Common myeloid progenitor, CD34-positive (primary cell): Measurements from ENCODE around the gene PEX5.

Experiments used
- CTCF ChIA-PET: fragments of 350-600 bp; sonication (Branson Sonifier 250); formaldehyde crosslinking; loops from one replicate; lab custom pipeline; 2021; ENCODE audit warnings: antibody characterized with exemption; lab: Charles Lee
- POLR2A ChIA-PET: fragments of 350-600 bp; sonication (Branson Sonifier 250); formaldehyde crosslinking; loops from one replicate; lab custom pipeline; 2021; ENCODE audit warnings: antibody characterized with exemption; lab: Charles Lee
- DNase-seq, 3 donors: peaks; one replicate each; pipeline versions ENCODE4 v3.0.0 to v3.0.0-alpha.2; 2013
- H3K27ac ChIP-seq, 2 experiments: 1 replicate in 1 of 2; 2 replicates in 1 of 2; pipeline ENCODE4 v1.7.0; 2013; ENCODE audit warnings: inconsistent platforms in 2 of 2, low read length in 2 of 2, mild to moderate bottlenecking in 2 of 2, low read depth in 1 of 2, moderate library complexity in 1 of 2; ENCODE audit not compliant: severe bottlenecking in 2 of 2, insufficient read depth in 1 of 2, poor library complexity in 1 of 2
- H3K27me3 ChIP-seq, 5 experiments: replicated peaks in 2 of 5; 1 replicate in 3 of 5; 2 replicates in 2 of 5; pipeline versions ENCODE4 v1.6.1 to v1.7.0; 2013; ENCODE audit warnings: low read length in 4 of 5, mild to moderate bottlenecking in 2 of 5, moderate library complexity in 2 of 5, inconsistent platforms in 1 of 5; ENCODE audit not compliant: insufficient read depth in 5 of 5, control insufficient read depth in 4 of 5
- H3K36me3 ChIP-seq, 4 experiments: 1 replicate in 2 of 4; 2 replicates in 2 of 4; pipeline versions ENCODE4 v1.6.1 to v1.7.0; 2013; ENCODE audit warnings: low read length in 3 of 4, control low read depth in 1 of 4, mild to moderate bottlenecking in 1 of 4; ENCODE audit not compliant: control insufficient read depth in 4 of 4, insufficient read depth in 4 of 4
- H3K4me1 ChIP-seq, 4 experiments: 1 replicate in 3 of 4; 2 replicates in 1 of 4; pipeline versions ENCODE4 v1.6.1 to v1.7.1; 2013; ENCODE audit warnings: low read length in 3 of 4, mild to moderate bottlenecking in 3 of 4, control low read depth in 1 of 4, inconsistent platforms in 1 of 4, moderate library complexity in 1 of 4; ENCODE audit not compliant: control insufficient read depth in 4 of 4, insufficient read depth in 4 of 4; ENCODE audit errors: control extremely low read depth in 1 of 4
- H3K4me3 ChIP-seq, 7 experiments: 1 replicate in 4 of 7; 2 replicates in 3 of 7; pipeline versions ENCODE4 v1.5.1 to v1.7.0; 2013; ENCODE audit warnings: mild to moderate bottlenecking in 7 of 7, low read length in 6 of 7, moderate library complexity in 6 of 7, inconsistent platforms in 2 of 7, low read depth in 2 of 7, control low read depth in 1 of 7; ENCODE audit not compliant: insufficient read depth in 4 of 7, control insufficient read depth in 1 of 7; ENCODE audit errors: extremely low read depth in 1 of 7
- H3K9me3 ChIP-seq, 5 experiments: 1 replicate in 4 of 5; 2 replicates in 1 of 5; pipeline versions ENCODE4 v1.6.1 to v1.7.1; 2013; ENCODE audit warnings: low read length in 4 of 5, mild to moderate bottlenecking in 2 of 5, inconsistent platforms in 1 of 5, low read depth in 1 of 5, moderate library complexity in 1 of 5; ENCODE audit not compliant: control insufficient read depth in 4 of 5, insufficient read depth in 2 of 5; ENCODE audit errors: control extremely low read depth in 1 of 5
- WGBS: methylation state at CpG from one replicate; pipeline ENCODE4 v1.1.5; 2013; ENCODE audit not compliant: insufficient coverage; 5-methylcytosine and 5-hydroxymethylcytosine counted together

The PEX5 gene

GRCh38 chr12:7154042-7154441 lies 35.4 kb upstream of the PEX5 start:
- ChIA-PET POLR2A (no interaction called here), CTCF (interaction anchor here (0.6 to 7.1 kb wide), 5 partner anchors 8 to 753 kb away, joined by 3 to 49 read pairs (median 4); no protein-coding TSS in a partner anchor)
- H3K4me3 ChIP-seq, result no peak overlapping the region
- no peaks in the 10 kb centered on the region for H3K9me3 ChIP-seq
- DNase-seq, result no peak
- peaks cover 15 to 75% (median 59%) of the 10 kb centered on the region in 4 experiments for H3K36me3 ChIP-seq
- WGBS, result 100% methylated on average over 6 of the region's 6 CpGs
- H3K4me1 ChIP-seq, result no peaks in the 10 kb centered on the region
- no peak overlapping the region for H3K27ac ChIP-seq
- H3K27me3 ChIP-seq, result no peaks in the 10 kb centered on the region

GRCh38 chr12:7154901-7155470 lies 34.5 kb upstream of the PEX5 start:
- DNase-seq, result no peak
- Histone ChIP-seq H3K9me3 (no peaks in the 10 kb centered on the region), H3K4me3 (no peak overlapping the region), H3K4me1 (no peaks in the 10 kb centered on the region), H3K27me3 (no peaks in the 10 kb centered on the region), H3K36me3 (peaks cover 13 to 66% (median 51%) of the 10 kb centered on the region in 4 experiments), H3K27ac (no peak overlapping the region)
- 96% methylated on average over 10 of the region's 12 CpGs for WGBS
- CTCF ChIA-PET, result interaction anchor here (1.3 to 7.1 kb wide), 5 partner anchors 7 to 30 kb away, joined by 3 to 49 read pairs (median 5); no protein-coding TSS in a partner anchor
- POLR2A ChIA-PET, result interaction anchor here (0.5 kb wide), 1 partner anchor 38 kb away, joined by 3 read pairs; no protein-coding TSS in a partner anchor

DNA sequence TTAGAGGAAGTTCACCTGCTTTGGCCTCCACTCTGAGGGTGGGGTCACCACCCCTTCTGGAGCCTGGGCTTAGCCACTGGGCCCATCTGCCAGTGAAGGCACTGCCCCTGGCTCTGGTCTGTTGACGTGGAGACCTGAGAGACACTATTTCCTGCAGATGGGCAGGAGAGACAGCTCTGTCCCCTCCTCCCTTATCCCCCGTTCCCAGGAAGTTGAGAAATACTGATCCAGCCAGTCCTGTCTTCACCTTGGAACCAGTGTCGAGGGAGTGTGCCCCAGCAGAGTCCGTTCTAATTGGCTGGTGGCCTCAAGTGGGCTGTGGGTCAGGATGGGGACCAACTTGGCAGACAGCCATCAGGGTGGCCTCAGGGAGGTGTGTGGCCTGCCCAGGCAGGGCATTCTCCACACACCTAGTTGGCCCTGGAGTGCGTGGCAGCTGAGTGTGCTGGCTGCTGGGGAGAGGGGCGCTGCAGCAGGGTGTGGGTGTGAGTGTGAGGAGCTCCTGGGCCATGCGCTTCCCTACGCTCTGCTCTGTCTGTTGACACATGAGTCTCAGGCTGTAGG lies 33.9 kb upstream of the PEX5 start:
- H3K27ac ChIP-seq, result no peak overlapping the region
- H3K4me3 ChIP-seq, result no peak overlapping the region
- H3K9me3 ChIP-seq, result no peaks in the 10 kb centered on the region
- POLR2A ChIA-PET, result interaction anchor here (0.5 kb wide), 1 partner anchor 37 kb away, joined by 3 read pairs; no protein-coding TSS in a partner anchor
- H3K27me3 ChIP-seq, result no peaks in the 10 kb centered on the region
- peaks cover 9 to 60% (median 46%) of the 10 kb centered on the region in 4 experiments for H3K36me3 ChIP-seq
- no peaks in the 10 kb centered on the region for H3K4me1 ChIP-seq
- WGBS, result 99% methylated on average over 8 of the region's 8 CpGs
- DNase-seq, result no peak
- CTCF ChIA-PET, result interaction anchor here (1.3 to 7.1 kb wide), 4 partner anchors 7 to 31 kb away, joined by 3 to 49 read pairs (median 4); no protein-coding TSS in a partner anchor

- H3K36me3 ChIP-seq, result peaks cover 4 to 50% (median 37%) of the 10 kb centered on the region in 4 experiments
- POLR2A ChIA-PET, result no interaction called here
- WGBS, result 93% methylated on average over 14 of the region's 24 CpGs
- no peaks in the 10 kb centered on the region for H3K4me1 ChIP-seq
- CTCF ChIA-PET, result interaction anchor here (7.1 kb wide), 1 partner anchor 12 kb away, joined by 49 read pairs; no protein-coding TSS in a partner anchor
- H3K4me3 ChIP-seq, result no peak overlapping the region
- H3K9me3 ChIP-seq, result no peaks in the 10 kb centered on the region
- no peak overlapping the region for H3K27ac ChIP-seq
- H3K27me3 ChIP-seq, result no peaks in the 10 kb centered on the region
- no peak for DNase-seq
Observed at GRCh38 chr12:7156259-7157197, 33.0 kb upstream of the PEX5 start.

GRCh38 chr12:7157391-7157790 lies 32.1 kb upstream of the PEX5 start:
- H3K4me1 ChIP-seq, result peaks cover 0 to under 1% (median 0%) of the 10 kb centered on the region in 4 experiments
- H3K27me3 ChIP-seq, result peaks cover 0 to 3% (median 0%) of the 10 kb centered on the region in 5 experiments
- ChIA-PET CTCF (interaction anchor here (7.1 kb wide), 1 partner anchor 13 kb away, joined by 49 read pairs; no protein-coding TSS in a partner anchor), POLR2A (no interaction called here)
- H3K4me3 ChIP-seq, result no peak overlapping the region
- no peaks in the 10 kb centered on the region for H3K9me3 ChIP-seq
- H3K36me3 ChIP-seq, result peaks cover 4 to 50% (median 32%) of the 10 kb centered on the region in 4 experiments
- no peak for DNase-seq
- no peak overlapping the region for H3K27ac ChIP-seq
- WGBS, result 95% methylated on average over 17 of the region's 17 CpGs

DNA sequence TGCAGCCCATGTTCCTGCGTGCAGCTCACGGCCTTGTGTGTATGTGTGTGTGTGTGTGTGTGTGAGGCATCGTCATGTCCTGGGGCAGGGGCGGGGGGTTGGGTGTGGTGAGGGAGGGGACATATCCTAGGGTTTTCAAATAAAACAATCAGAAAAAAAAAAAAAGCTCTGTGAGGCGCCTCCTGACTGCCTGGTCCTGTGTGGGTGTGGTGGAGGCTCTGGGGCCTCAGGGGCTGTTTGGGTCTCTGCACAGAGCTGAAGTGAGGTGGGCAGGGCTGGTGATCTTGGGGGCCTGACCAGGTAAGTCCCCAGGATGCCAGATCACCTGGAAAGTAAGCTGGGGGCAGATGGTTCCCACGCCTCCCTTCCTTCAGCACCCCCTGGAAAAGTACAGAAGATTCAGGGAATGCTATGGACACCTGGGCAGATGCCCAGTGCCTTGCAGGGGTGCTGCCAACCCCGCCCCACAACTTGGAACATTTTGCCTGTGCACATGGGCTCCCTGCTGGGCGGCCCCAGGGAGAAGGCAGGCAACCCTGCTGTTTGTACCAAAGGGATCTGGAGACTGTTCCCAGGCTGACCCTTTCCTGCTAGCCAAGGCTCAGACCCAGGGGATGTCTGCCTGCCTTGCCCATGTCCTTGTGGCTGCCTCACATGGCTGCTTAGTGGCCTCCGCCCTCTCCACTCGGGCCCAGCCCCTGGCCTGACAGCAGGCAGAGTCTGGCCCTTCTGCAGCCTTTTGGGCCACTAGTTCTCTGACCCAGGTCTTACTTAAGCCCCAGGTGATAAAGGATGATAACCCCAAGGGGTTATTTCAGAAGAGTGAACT lies 30.5 kb upstream of the PEX5 start:
- Histone ChIP-seq H3K9me3 (no peaks in the 10 kb centered on the region), H3K27me3 (peaks cover 0 to 10% (median 0%) of the 10 kb centered on the region in 5 experiments), H3K4me3 (no peak overlapping the region), H3K4me1 (peaks cover 0 to 8% (median 1%) of the 10 kb centered on the region in 4 experiments), H3K36me3 (peaks cover 2 to 37% (median 23%) of the 10 kb centered on the region in 4 experiments), H3K27ac (no peak overlapping the region)
- 96% methylated on average over 7 of the region's 10 CpGs for whole genome bisulfite sequencing
- no peak for DNase-seq
- POLR2A ChIA-PET, result no interaction called here
- CTCF ChIA-PET, result interaction anchor here (7.1 kb wide), 1 partner anchor 15 kb away, joined by 49 read pairs; no protein-coding TSS in a partner anchor
